Measurements from ENCODE around the gene SEMA5A. TPM values are rescaled to one million over a fixed set of nuclear protein-coding genes. Genes with fewer than 3 reads are reported as not detected.

The SEMA5A gene
- polyA plus RNA-seq, 1 of the 3 experiments (the other 2 are of a cell fraction) = 0.58 TPM

DNA sequence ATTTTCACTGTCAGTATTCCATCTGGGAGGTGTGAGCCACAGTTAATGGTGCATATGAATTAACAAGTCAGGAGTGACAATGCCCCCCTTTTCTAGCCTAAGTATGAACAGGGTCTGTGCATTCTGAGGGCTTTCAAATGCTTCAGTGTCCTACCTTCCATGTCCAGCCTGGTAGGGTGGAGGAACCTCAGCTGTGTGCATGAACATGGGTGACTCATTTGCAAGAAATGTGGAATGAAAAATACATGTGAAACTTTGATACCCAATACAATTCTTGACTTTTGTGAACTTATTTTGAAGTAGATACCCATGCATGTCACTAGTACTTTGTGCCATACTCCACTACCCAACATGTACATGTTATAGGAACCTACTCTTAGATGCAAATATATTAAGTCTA, 375.8 kb downstream of the SEMA5A start (continued):
- TF ChIP-seq TEAD4 (IDR thresholded peaks at IDR 0.05; ENCODE audit: borderline replicate concordance, insufficient read depth) = no peak
- no peak for TF ChIP-seq GATA2 (CRISPR knock-in tag; IDR thresholded peaks at IDR 0.05)
- TF ChIP-seq, protein P1, sequence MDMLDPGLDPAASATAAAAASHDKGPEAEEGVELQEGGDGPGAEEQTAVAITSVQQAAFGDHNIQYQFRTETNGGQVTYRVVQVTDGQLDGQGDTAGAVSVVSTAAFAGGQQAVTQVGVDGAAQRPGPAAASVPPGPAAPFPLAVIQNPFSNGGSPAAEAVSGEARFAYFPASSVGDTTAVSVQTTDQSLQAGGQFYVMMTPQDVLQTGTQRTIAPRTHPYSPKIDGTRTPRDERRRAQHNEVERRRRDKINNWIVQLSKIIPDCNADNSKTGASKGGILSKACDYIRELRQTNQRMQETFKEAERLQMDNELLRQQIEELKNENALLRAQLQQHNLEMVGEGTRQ (IDR thresholded peaks at IDR 0.05; ENCODE audit: borderline replicate concordance, low read depth, low read length) = no peak
- no peak for TF ChIP-seq SMC3 (IDR thresholded peaks at IDR 0.05; ENCODE audit: low read depth, low read length)
- TF ChIP-seq, protein P2, sequence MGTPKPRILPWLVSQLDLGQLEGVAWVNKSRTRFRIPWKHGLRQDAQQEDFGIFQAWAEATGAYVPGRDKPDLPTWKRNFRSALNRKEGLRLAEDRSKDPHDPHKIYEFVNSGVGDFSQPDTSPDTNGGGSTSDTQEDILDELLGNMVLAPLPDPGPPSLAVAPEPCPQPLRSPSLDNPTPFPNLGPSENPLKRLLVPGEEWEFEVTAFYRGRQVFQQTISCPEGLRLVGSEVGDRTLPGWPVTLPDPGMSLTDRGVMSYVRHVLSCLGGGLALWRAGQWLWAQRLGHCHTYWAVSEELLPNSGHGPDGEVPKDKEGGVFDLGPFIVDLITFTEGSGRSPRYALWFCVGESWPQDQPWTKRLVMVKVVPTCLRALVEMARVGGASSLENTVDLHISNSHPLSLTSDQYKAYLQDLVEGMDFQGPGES (IDR thresholded peaks at IDR 0.05; ENCODE audit: low read depth, low read length) = no peak
- TF ChIP-seq SIN3A (IDR thresholded peaks at IDR 0.05; ENCODE audit: borderline replicate concordance, low read depth, low read length) = no peak

DNA sequence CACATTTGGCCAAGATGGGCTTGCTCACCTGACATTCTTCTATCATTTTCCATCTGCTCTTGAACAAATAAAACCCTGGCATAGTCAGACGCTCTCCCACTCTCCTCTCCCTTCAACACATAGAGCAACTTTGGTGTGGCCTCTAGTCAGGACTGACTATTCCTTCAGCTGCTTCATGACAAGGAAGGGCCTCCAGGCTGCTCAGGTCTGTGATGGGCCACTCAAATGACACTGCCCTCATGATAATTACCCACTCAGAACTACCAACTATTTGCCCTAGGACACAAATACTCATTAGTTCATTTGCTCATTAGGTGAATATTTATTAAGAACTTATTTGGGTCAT, 376.3 kb downstream of the SEMA5A start:
- Histone ChIP-seq H3F3A (replicated peaks; ENCODE audit: insufficient read depth) (no peaks in the 10 kb centered on the region), H3K27me3 (ENCODE audit: insufficient read depth) (no peaks in the 10 kb centered on the region), H3K36me3 (replicated peaks in 1 of 2; ENCODE audit: control insufficient read depth in 1 of 2, insufficient read depth in 2 of 2, low read length in 1 of 2) (no peaks in the 10 kb centered on the region), H3K4me2 (no peak overlapping the region), H3K9me3 (no peaks in the 10 kb centered on the region), H3K9ac (no peak overlapping the region), H3K4me1 (ENCODE audit: control insufficient read depth in 1 of 2, insufficient read depth in 2 of 2, low read depth in 1 of 2, low read length in 1 of 2) (peaks cover 0 to 2% of the 10 kb centered on the region in 2 experiments; a peak in 2 of 4 replicates), H3K4me3 (ENCODE audit: low read depth in 2 of 2, low read length in 1 of 2) (no peak overlapping the region), H3K79me2 (ENCODE audit: insufficient read depth) (no peaks in the 10 kb centered on the region), H2AFZ (ENCODE audit: low read depth) (no peak overlapping the region), H3K27ac (ENCODE audit: low read depth in 2 of 2, low read length in 1 of 2) (no peak overlapping the region), H4K20me1 (ENCODE audit: insufficient read depth) (no peaks in the 10 kb centered on the region), H3K9me2 (no peaks in the 10 kb centered on the region)
- 67% methylated on average over 1 of the region's 1 CpG for WGBS (ENCODE audit: low lambda C conversion rate)
- no peak for DNase-seq
- CTCF ChIA-PET = interaction anchor here (1.4 kb wide), 1 partner anchor 13 kb away, joined by 3 read pairs; no protein-coding TSS in a partner anchor
- TF ChIP-seq, protein P3, sequence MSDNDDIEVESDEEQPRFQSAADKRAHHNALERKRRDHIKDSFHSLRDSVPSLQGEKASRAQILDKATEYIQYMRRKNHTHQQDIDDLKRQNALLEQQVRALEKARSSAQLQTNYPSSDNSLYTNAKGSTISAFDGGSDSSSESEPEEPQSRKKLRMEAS (IDR thresholded peaks at IDR 0.05; ENCODE audit: low read depth) = no peak
- POLR2A ChIA-PET = no interaction called here

DNA sequence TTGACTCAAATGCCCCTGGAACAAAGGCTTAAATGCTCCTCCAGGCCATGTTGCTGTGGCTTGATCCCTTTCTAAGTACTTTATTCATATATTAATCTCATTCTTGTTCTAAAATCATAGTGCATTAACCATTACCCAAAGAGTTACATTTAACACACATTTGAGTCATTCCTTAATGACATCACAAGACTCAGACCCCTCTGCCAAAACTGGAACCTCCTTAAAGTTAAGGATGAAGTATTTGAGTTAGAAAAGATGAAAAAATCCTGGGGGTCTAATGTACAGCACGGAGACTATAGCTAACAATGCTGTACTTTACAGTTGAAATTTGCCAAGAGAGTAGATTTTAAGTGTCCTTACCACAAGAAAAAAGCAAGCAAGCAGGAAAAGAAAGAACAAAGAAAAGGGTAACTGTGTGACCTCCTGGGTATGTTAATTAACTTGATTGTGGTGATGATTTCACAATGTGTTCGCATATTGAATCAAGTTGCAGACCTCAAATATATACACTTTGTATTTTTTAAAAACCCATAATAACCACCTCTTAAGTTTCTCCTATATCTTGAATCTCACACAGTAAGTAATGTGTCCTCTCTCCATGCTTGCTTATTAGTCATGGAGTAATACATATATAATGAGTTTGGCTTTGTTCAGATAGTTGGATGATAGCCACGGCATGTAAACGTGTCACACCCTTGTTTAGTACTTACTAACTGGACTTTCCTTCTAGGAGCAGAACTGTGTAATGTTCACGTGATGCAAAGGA, 376.9 kb downstream of the SEMA5A start:
- H3K27ac ChIP-seq (ENCODE audit: low read depth in 2 of 2, low read length in 1 of 2) = no peak overlapping the region
- no peaks in the 10 kb centered on the region for H3K27me3 ChIP-seq (ENCODE audit: insufficient read depth)
- ChIA-PET CTCF (interaction anchor here (0.8 to 1.9 kb wide), 4 partner anchors 13 to 1242 kb away, joined by 3 to 4 read pairs (median 4); no protein-coding TSS in a partner anchor), POLR2A (no interaction called here)
- H3K4me2 ChIP-seq = no peak overlapping the region
- no peak overlapping the region for H2AFZ ChIP-seq (ENCODE audit: low read depth)
- no peaks in the 10 kb centered on the region for H3F3A ChIP-seq (replicated peaks; ENCODE audit: insufficient read depth)
- no peaks in the 10 kb centered on the region for H3K9me3 ChIP-seq
- H3K4me1 ChIP-seq (ENCODE audit: control insufficient read depth in 1 of 2, insufficient read depth in 2 of 2, low read depth in 1 of 2, low read length in 1 of 2) = peaks cover 0 to 2% of the 10 kb centered on the region in 2 experiments; a peak in 2 of 4 replicates
- H3K36me3 ChIP-seq (replicated peaks in 1 of 2; ENCODE audit: control insufficient read depth in 1 of 2, insufficient read depth in 2 of 2, low read length in 1 of 2) = no peaks in the 10 kb centered on the region
- 60% methylated on average over 5 of the region's 5 CpGs for WGBS (ENCODE audit: low lambda C conversion rate)
- no peak for DNase-seq
- no peaks in the 10 kb centered on the region for H3K9me2 ChIP-seq
- no peak overlapping the region for H3K4me3 ChIP-seq (ENCODE audit: low read depth in 2 of 2, low read length in 1 of 2)
- H4K20me1 ChIP-seq (ENCODE audit: insufficient read depth) = no peaks in the 10 kb centered on the region
- H3K9ac ChIP-seq = no peak overlapping the region
- H3K79me2 ChIP-seq (ENCODE audit: insufficient read depth) = no peaks in the 10 kb centered on the region
- TF ChIP-seq, protein P4, sequence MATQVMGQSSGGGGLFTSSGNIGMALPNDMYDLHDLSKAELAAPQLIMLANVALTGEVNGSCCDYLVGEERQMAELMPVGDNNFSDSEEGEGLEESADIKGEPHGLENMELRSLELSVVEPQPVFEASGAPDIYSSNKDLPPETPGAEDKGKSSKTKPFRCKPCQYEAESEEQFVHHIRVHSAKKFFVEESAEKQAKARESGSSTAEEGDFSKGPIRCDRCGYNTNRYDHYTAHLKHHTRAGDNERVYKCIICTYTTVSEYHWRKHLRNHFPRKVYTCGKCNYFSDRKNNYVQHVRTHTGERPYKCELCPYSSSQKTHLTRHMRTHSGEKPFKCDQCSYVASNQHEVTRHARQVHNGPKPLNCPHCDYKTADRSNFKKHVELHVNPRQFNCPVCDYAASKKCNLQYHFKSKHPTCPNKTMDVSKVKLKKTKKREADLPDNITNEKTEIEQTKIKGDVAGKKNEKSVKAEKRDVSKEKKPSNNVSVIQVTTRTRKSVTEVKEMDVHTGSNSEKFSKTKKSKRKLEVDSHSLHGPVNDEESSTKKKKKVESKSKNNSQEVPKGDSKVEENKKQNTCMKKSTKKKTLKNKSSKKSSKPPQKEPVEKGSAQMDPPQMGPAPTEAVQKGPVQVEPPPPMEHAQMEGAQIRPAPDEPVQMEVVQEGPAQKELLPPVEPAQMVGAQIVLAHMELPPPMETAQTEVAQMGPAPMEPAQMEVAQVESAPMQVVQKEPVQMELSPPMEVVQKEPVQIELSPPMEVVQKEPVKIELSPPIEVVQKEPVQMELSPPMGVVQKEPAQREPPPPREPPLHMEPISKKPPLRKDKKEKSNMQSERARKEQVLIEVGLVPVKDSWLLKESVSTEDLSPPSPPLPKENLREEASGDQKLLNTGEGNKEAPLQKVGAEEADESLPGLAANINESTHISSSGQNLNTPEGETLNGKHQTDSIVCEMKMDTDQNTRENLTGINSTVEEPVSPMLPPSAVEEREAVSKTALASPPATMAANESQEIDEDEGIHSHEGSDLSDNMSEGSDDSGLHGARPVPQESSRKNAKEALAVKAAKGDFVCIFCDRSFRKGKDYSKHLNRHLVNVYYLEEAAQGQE (IDR thresholded peaks at IDR 0.05; ENCODE audit: low read depth, low read length) = no peak
- TF ChIP-seq FOXM1 (IDR thresholded peaks at IDR 0.05; ENCODE audit: low read depth) = no peak
- TF ChIP-seq, protein P5, sequence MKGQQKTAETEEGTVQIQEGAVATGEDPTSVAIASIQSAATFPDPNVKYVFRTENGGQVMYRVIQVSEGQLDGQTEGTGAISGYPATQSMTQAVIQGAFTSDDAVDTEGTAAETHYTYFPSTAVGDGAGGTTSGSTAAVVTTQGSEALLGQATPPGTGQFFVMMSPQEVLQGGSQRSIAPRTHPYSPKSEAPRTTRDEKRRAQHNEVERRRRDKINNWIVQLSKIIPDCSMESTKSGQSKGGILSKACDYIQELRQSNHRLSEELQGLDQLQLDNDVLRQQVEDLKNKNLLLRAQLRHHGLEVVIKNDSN (IDR thresholded peaks at IDR 0.05; ENCODE audit: borderline replicate concordance, low read depth) = no peak
- TF ChIP-seq TCF12 (IDR thresholded peaks at IDR 0.05) = no peak
- no peak for TF ChIP-seq FOXJ3 (CRISPR knock-in tag; IDR thresholded peaks at IDR 0.05)
- TF ChIP-seq EZH2phosphoT487 (IDR thresholded peaks at IDR 0.05; ENCODE audit: borderline replicate concordance, low read depth) = no peak
- TF ChIP-seq EP300 (IDR thresholded peaks at IDR 0.05; ENCODE audit: borderline replicate concordance in 1 of 2, low read depth in 1 of 2, low read length in 1 of 2) = no peak
- no peak for TF ChIP-seq GABPA (IDR thresholded peaks at IDR 0.05; ENCODE audit: low read depth)
- TF ChIP-seq RFX5 (IDR thresholded peaks at IDR 0.05; ENCODE audit: low read length) = no peak
- no peak for TF ChIP-seq FOSL2 (IDR thresholded peaks at IDR 0.05; ENCODE audit: borderline replicate concordance, low read depth)
- TF ChIP-seq RXRA (IDR thresholded peaks at IDR 0.05; ENCODE audit: borderline replicate concordance, low read depth) = no peak
